Astrocyte (in vitro differentiated cells and primary cell): ENCODE data around the gene JMJD1C. TPM values are rescaled to one million over a fixed set of nuclear protein-coding genes. Genes with fewer than 3 reads are reported as not detected.

ENCODE experiments used
- DNase-seq: peaks from one replicate; pipeline ENCODE4 v3.0.0-alpha.2; 2010; ENCODE audit warnings: low read depth
- FAIRE-seq: peaks from 2 replicates; lab custom pipeline; 2011; peaks lifted over from hg19 to GRCh38; lab: Jason Lieb, UNC
- H2AFZ ChIP-seq: 2 replicates; pipeline ENCODE4 v1.6.0; 2012; ENCODE audit warnings: low read depth, low read length, inconsistent platforms
- H3K27ac ChIP-seq: 2 replicates; pipeline ENCODE4 v1.5.1; 2011; ENCODE audit warnings: low read depth, low read length, inconsistent platforms
- H3K27me3 ChIP-seq: 2 replicates; pipeline ENCODE4 v1.6.0; 2011; ENCODE audit warnings: low read length, inconsistent platforms; ENCODE audit not compliant: insufficient read depth
- H3K36me3 ChIP-seq: 2 replicates; pipeline ENCODE4 v1.5.1; 2011; ENCODE audit warnings: low read length, inconsistent platforms; ENCODE audit not compliant: insufficient read depth
- H3K4me1 ChIP-seq: 2 replicates; pipeline ENCODE4 v1.5.1; 2011; ENCODE audit warnings: low read length, inconsistent platforms; ENCODE audit not compliant: insufficient read depth
- H3K4me2 ChIP-seq: 2 replicates; pipeline ENCODE4 v1.6.0; 2012; ENCODE audit warnings: low read length, inconsistent platforms
- H3K4me3 ChIP-seq: 2 replicates; pipeline ENCODE4 v1.5.1; 2011; ENCODE audit warnings: low read depth, mild to moderate bottlenecking, low read length, inconsistent platforms; ENCODE audit not compliant: insufficient read depth
- H3K79me2 ChIP-seq: 2 replicates; pipeline ENCODE4 v1.6.0; 2012; ENCODE audit warnings: mild to moderate bottlenecking, low read length, inconsistent platforms; ENCODE audit not compliant: insufficient read depth
- H3K9ac ChIP-seq: 2 replicates; pipeline ENCODE4 v1.6.0; 2012; ENCODE audit warnings: mild to moderate bottlenecking, low read length, inconsistent platforms
- H3K9me3 ChIP-seq: 2 replicates; pipeline ENCODE4 v1.5.1; 2012; ENCODE audit warnings: low read depth, mild to moderate bottlenecking, low read length, inconsistent platforms; ENCODE audit not compliant: insufficient read depth
- H4K20me1 ChIP-seq: 2 replicates; pipeline ENCODE4 v1.6.0; 2012; ENCODE audit warnings: low read length, inconsistent platforms; ENCODE audit not compliant: insufficient read depth
- H3K27ac Mint-ChIP-seq: one replicate; pipeline ENCODE4 v1.8.0; 2021; ENCODE audit warnings: mild to moderate bottlenecking, mixed read lengths; ENCODE audit not compliant: unreplicated experiment
- H3K27me3 Mint-ChIP-seq: one replicate; pipeline ENCODE4 v1.8.0; 2021; ENCODE audit warnings: low read depth, mixed read lengths; ENCODE audit not compliant: unreplicated experiment
- H3K36me3 Mint-ChIP-seq: one replicate; pipeline ENCODE4 v1.8.0; 2021; ENCODE audit warnings: low read depth, mixed read lengths; ENCODE audit not compliant: unreplicated experiment
- H3K4me1 Mint-ChIP-seq: one replicate; pipeline ENCODE4 v1.8.0; 2021; ENCODE audit warnings: low read depth, mixed read lengths; ENCODE audit not compliant: unreplicated experiment
- H3K4me3 Mint-ChIP-seq: one replicate; pipeline ENCODE4 v1.8.0; 2021; ENCODE audit warnings: mild to moderate bottlenecking, moderate library complexity, mixed read lengths; ENCODE audit not compliant: unreplicated experiment
- H3K9me3 Mint-ChIP-seq: one replicate; pipeline ENCODE4 v1.8.0; 2021; ENCODE audit warnings: mild to moderate bottlenecking, mixed read lengths; ENCODE audit not compliant: unreplicated experiment
- EZH2 ChIP-seq: IDR thresholded peaks from 2 replicates; pipeline ENCODE4 v1.6.1; 2012; ENCODE audit warnings: mild to moderate bottlenecking, low read length, inconsistent platforms; ENCODE audit not compliant: insufficient read depth
- total RNA-seq: library from RNA; stranded (reverse); gene quantifications from 2 replicates; pipeline ENCODE4 v1.2.1, GENCODE V29; 2021
- TF ChIP-seq, protein P1 (sequence below): IDR thresholded peaks from 2 replicates; pipeline ENCODE4 v1.5.1; 2011; ENCODE audit warnings: low read depth, mild to moderate bottlenecking, inconsistent platforms, low read length, moderate library complexity; ENCODE audit not compliant: insufficient read depth

The JMJD1C gene
- total RNA-seq, 1 donor from 2014 or later, result 61.0 TPM

DNA sequence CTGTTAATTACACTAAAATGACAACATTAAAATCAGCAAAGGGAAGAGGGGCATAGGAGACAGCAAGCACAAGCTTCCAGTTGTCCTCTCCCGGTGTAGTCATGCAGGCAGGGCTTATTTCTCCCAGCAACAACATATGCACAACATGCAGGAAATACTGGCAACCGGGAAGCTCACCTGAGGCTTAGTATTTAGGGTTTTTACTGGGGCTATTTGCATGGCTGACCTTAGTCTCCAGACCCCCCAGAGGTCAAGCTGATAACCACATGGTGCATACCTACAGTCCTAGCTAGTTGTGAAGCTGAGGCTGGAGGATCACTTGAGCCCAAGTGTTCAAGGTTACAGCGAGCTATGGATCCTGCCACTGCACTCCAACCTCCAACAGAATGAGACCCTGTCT, 12.8 kb upstream of the JMJD1C start:
- no peak for FAIRE-seq
- no peak overlapping the region for H3K4me3 Mint-ChIP-seq
- peaks cover 92% of the 10 kb centered on the region for H3K79me2 ChIP-seq

DNA sequence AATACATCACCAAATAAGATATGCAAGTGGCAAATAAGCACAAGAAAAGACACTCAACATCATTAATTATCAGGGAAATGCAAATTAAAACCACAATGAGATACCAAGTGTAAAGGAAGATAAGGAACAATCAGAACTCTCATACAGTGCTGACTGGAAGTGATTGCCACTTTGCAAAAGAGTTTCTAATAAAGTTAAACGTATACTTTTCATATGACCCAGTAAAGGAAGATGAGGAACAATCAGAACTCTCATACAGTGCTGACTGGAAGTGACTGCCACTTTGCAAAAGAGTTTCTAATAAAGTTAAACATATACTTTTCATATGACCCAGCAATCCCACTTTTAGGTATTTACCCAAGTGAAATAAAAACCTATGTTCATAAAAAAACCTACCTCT, 12.2 kb upstream of the JMJD1C start:
- DNase-seq (no peak), FAIRE-seq (no peak)
- H3K4me3 Mint-ChIP-seq, result no peak overlapping the region
- H3K36me3 Mint-ChIP-seq, result no peaks in the 10 kb centered on the region
- H3K9me3 Mint-ChIP-seq, result no peaks in the 10 kb centered on the region
- Histone ChIP-seq H3K4me3 (no peak overlapping the region), H3K79me2 (peaks cover 92% of the 10 kb centered on the region), H3K4me1 (no peaks in the 10 kb centered on the region), H2AFZ (no peak overlapping the region), H3K9me3 (no peaks in the 10 kb centered on the region), H3K36me3 (no peaks in the 10 kb centered on the region), H3K9ac (no peak overlapping the region), H3K27me3 (no peaks in the 10 kb centered on the region), H4K20me1 (peaks cover 43% of the 10 kb centered on the region), H3K4me2 (no peak overlapping the region), H3K27ac (no peak overlapping the region)
- no peak for TF ChIP-seq EZH2
- TF ChIP-seq, protein P1, sequence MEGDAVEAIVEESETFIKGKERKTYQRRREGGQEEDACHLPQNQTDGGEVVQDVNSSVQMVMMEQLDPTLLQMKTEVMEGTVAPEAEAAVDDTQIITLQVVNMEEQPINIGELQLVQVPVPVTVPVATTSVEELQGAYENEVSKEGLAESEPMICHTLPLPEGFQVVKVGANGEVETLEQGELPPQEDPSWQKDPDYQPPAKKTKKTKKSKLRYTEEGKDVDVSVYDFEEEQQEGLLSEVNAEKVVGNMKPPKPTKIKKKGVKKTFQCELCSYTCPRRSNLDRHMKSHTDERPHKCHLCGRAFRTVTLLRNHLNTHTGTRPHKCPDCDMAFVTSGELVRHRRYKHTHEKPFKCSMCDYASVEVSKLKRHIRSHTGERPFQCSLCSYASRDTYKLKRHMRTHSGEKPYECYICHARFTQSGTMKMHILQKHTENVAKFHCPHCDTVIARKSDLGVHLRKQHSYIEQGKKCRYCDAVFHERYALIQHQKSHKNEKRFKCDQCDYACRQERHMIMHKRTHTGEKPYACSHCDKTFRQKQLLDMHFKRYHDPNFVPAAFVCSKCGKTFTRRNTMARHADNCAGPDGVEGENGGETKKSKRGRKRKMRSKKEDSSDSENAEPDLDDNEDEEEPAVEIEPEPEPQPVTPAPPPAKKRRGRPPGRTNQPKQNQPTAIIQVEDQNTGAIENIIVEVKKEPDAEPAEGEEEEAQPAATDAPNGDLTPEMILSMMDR, result no peak
- H3K27ac Mint-ChIP-seq, result no peak overlapping the region
- H3K4me1 Mint-ChIP-seq, result no peaks in the 10 kb centered on the region
- H3K27me3 Mint-ChIP-seq, result no peaks in the 10 kb centered on the region

More for the DNA sequence above, 12.8 kb upstream of the JMJD1C start:
- H4K20me1 ChIP-seq, result peaks cover 48% of the 10 kb centered on the region
- Mint-ChIP-seq H3K36me3 (no peaks in the 10 kb centered on the region), H3K4me1 (no peaks in the 10 kb centered on the region), H3K27ac (no peak overlapping the region), H3K9me3 (no peaks in the 10 kb centered on the region), H3K27me3 (no peaks in the 10 kb centered on the region)
- no peak for DNase-seq
- H3K36me3 ChIP-seq, result no peaks in the 10 kb centered on the region
- TF ChIP-seq, protein P1, result no peak
- no peak for TF ChIP-seq EZH2
- H3K27me3 ChIP-seq, result no peaks in the 10 kb centered on the region
- no peaks in the 10 kb centered on the region for H3K4me1 ChIP-seq
- H3K27ac ChIP-seq, result no peak overlapping the region
- no peak overlapping the region for H3K4me2 ChIP-seq
- H2AFZ ChIP-seq, result no peak overlapping the region
- H3K9me3 ChIP-seq, result no peaks in the 10 kb centered on the region
- no peak overlapping the region for H3K9ac ChIP-seq
- H3K4me3 ChIP-seq, result no peak overlapping the region

DNA sequence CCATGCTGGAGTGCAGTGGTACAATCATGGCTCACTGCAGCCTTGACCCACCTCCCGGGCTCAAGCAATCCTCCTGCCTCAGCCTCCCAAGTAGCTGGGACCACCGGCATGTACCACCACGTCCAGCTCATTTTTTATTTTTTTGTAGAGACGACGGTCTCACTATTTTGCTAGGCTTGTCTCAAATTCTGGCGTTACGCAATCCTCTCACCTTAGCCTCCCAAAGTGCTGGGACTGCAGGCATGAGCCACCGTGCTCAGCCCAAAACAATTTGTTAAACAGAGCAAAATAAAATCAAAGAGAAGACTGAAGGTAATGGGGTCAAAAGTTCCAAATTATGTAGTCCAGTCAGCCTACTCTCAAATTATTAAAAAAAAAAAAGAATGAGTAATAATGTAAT, 8.7 kb upstream of the JMJD1C start:
- Histone ChIP-seq H3K4me1 (no peaks in the 10 kb centered on the region), H3K4me3 (no peak overlapping the region), H4K20me1 (peaks cover 49% of the 10 kb centered on the region), H3K36me3 (no peaks in the 10 kb centered on the region), H3K9ac (no peak overlapping the region), H3K4me2 (no peak overlapping the region), H3K27me3 (no peaks in the 10 kb centered on the region), H2AFZ (no peak overlapping the region), H3K79me2 (peaks cover 91% of the 10 kb centered on the region), H3K9me3 (no peaks in the 10 kb centered on the region), H3K27ac (no peak overlapping the region)
- H3K27me3 Mint-ChIP-seq, result no peaks in the 10 kb centered on the region
- H3K27ac Mint-ChIP-seq, result no peak overlapping the region
- H3K36me3 Mint-ChIP-seq, result no peaks in the 10 kb centered on the region
- H3K9me3 Mint-ChIP-seq, result no peaks in the 10 kb centered on the region
- DNase-seq (no peak), FAIRE-seq (no peak)
- no peaks in the 10 kb centered on the region for H3K4me1 Mint-ChIP-seq
- TF ChIP-seq, protein P1, result no peak
- TF ChIP-seq EZH2, result no peak
- H3K4me3 Mint-ChIP-seq, result no peak overlapping the region
